Activated CD8-positive, alpha-beta memory T cell treated with anti-CD3 and anti-CD28 coated beads, Interleukin-2, amount 10 ng/mL, durations not matched to agents 7 days and 5 days (primary cell): ENCODE results near the gene TXLNB. TPM values are rescaled to one million over a fixed set of nuclear protein-coding genes. Genes with fewer than 3 reads are reported as not detected.

Experiments used
- ATAC-seq: fragments of 150-1000 bp; cut with Tn5 transposase; one replicate; pipeline ENCODE4 v1.10.0; 2021; ENCODE audit warnings: moderate library complexity
- CTCF ChIA-PET: fragments of 350-600 bp; sonication (Branson Sonifier 250); formaldehyde crosslinking; loops from one replicate; lab custom pipeline; 2021; ENCODE audit warnings: antibody characterized with exemption; lab: Charles Lee
- DNase-seq: peaks from one replicate; pipeline ENCODE4 v3.0.0-alpha.2; 2020
- H3K27ac Mint-ChIP-seq: one replicate; pipeline ENCODE4 v1.8.0; 2021; ENCODE audit warnings: mild to moderate bottlenecking, mixed read lengths
- H3K27me3 Mint-ChIP-seq: one replicate; pipeline ENCODE4 v1.8.0; 2021; ENCODE audit warnings: mixed read lengths
- H3K36me3 Mint-ChIP-seq: one replicate; pipeline ENCODE4 v1.8.0; 2021; ENCODE audit warnings: mild to moderate bottlenecking, mixed read lengths
- H3K4me1 Mint-ChIP-seq: one replicate; pipeline ENCODE4 v1.8.0; 2021; ENCODE audit warnings: mixed read lengths
- H3K4me3 Mint-ChIP-seq: one replicate; pipeline ENCODE4 v1.8.0; 2021; ENCODE audit warnings: mild to moderate bottlenecking, moderate library complexity, mixed read lengths
- H3K9me3 Mint-ChIP-seq: one replicate; pipeline ENCODE4 v1.8.0; 2022; ENCODE audit warnings: low read depth, mixed read lengths
- total RNA-seq, 2 experiments: library from RNA; stranded (reverse); gene quantifications; one replicate each; pipeline ENCODE4 v1.2.3, GENCODE V29; 2021

The TXLNB gene
- total RNA-seq, 2 experiments from 2014 or later, result 0.23 to 0.38 TPM

DNA sequence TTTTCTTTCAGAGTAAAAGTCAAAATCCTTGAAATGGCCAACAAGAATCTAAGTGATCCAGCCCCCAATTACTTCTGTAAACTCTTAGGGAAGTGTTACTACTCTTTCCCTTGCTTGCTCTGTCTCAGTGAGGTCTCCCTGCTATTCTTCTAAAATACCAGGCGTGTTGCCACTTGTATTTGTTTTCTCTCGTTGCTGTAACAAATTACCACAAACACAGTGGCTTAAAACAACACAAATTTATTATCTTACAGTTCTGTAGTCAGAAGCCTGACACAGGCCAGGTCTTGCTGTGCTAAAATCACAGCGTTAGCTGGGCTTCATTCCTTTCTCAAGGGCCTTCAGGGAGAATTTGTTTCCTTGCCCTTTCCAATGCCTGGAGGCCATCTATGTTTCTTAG is 97.1 kb downstream of the TXLNB start:
- no peaks in the 10 kb centered on the region for H3K4me1 Mint-ChIP-seq
- no peaks in the 10 kb centered on the region for H3K27me3 Mint-ChIP-seq
- CTCF ChIA-PET, result interaction anchor here (1.2 kb wide), 1 partner anchor 10 kb away, joined by 3 read pairs; no protein-coding TSS in a partner anchor
- peaks cover 1% of the 10 kb centered on the region for H3K36me3 Mint-ChIP-seq
- H3K27ac Mint-ChIP-seq, result no peak overlapping the region
- no peak for DNase-seq
- no peak for ATAC-seq
- no peak overlapping the region for H3K4me3 Mint-ChIP-seq
- no peaks in the 10 kb centered on the region for H3K9me3 Mint-ChIP-seq

Other genes starting within 250 kb of the TXLNB start
- 10 to 100 TPM; 47.3 to 49.5 TPM for gene HECA, start 156.9 kb downstream of the TXLNB start, total RNA-seq
- 100 to 1,000 TPM; 102 to 107 TPM for gene CITED2, start 82.7 kb upstream of the TXLNB start, total RNA-seq